SKM-1 (cell line): ENCODE data around the gene CD19.
"Not testable (repeated sequence)": the region's sequence is repeated elsewhere in the genome, so short reads cannot be mapped to it uniquely, and the experiment has no call there.

Experiments
- DNase-seq: peaks from one replicate; lab custom pipeline; 2025; ENCODE audit not compliant: unreplicated experiment; lab: John Stamatoyannopoulos, UW

CD19 gene

DNA sequence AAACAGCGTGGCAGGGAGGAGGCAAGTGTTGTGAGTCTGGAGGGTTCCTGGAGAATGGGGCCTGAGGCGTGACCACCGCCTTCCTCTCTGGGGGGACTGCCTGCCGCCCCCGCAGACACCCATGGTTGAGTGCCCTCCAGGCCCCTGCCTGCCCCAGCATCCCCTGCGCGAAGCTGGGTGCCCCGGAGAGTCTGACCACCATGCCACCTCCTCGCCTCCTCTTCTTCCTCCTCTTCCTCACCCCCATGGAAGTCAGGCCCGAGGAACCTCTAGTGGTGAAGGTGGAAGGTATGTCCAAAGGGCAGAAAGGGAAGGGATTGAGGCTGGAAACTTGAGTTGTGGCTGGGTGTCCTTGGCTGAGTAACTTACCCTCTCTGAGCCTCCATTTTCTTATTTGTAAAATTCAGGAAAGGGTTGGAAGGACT, at the start of gene CD19:
Gene CD19 (plus strand): TSS at position 171 of the 425 bp plus-strand sequence. CDS start 30 bp downstream, at position 201.
- DNase-seq: no peak

DNA sequence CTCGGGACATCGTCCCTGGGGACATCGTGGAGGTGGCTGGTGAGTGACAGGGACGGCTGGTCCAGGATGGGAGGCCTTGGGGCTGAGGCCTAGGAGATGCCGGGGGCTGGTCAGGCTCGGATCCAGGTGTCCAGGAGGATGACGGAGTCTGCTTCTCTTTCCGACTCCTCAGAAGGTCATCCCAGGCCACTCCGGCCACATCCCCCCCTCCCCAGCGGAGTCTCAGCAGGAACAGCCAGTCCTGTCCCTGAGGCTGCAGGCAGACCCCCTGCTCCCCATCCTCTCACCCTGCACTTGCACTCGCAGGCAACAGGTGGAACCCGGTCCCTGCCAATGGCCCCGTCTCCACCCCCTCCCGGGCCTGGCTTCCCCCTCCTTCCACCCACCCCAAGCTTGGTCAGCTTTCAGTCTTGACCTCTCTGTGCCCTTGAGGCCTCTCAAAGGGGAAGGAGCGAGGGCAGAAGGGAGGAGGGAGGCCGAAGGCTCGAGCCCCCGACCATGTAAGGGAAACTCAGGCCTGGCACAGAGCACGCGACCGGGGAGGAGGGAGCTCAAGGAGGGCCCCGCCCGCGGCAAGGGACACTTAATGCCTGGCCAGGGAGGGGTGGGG, 49.1 kb upstream of the CD19 start:
- no peak for DNase-seq

DNA sequence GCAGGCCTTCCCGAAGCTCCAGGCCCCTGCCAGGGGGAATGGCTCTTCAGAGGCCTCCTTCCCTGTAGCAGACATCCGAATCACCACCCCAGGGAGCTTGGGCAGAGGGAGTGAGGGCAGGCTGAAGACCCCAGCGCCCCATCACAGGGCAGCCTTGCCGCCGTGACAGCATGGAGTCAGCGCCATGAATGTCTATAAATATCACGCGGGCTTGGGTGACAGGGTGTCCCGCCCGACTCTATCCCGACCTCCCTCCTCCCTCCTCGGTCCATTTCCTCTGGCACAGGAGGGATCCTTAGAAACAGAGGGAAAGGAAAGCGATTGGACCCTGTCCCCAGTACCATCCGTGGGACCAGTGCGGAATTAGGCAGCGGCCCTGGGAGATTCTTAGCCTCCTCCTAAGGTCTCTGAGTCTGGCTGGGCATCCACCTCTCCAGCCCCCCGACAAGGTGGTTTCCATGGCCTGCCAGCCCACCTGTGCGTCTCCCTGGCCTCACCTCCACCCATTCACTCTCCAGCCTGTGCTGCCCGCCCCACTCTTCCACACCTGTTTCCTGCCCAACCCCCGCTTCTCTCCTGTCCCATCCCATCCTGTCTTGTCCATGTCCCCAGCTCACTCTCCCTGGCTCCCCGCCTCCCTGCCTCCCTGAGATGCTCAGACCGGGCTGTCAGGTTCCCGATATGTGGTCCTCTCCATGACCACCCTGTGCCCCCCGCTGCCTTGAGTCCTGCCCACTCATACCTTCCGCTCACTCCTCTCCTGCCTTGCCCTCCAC, 48.4 kb upstream of the CD19 start:
- DNase-seq: no peak

DNA sequence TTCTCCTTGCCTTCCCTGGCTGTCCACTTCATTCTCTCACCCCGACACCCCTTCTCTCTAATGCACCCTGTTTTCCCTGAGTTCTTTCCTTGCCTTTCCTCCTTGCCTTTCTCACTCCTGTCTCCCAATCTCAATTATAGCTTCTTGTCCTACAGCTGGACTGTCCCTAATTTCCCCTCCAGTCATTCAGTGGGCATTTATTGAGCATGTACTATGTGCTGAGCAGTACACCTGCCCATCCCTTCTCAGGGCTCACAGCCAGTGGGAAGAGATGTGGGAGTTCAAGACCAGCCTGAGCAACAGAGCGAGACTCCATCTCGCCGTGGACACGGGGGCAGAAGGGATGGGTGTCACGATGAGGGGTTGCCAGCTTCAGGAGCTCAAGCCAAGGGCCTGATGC, 47.7 kb upstream of the CD19 start:
- DNase-seq: no peak

DNA sequence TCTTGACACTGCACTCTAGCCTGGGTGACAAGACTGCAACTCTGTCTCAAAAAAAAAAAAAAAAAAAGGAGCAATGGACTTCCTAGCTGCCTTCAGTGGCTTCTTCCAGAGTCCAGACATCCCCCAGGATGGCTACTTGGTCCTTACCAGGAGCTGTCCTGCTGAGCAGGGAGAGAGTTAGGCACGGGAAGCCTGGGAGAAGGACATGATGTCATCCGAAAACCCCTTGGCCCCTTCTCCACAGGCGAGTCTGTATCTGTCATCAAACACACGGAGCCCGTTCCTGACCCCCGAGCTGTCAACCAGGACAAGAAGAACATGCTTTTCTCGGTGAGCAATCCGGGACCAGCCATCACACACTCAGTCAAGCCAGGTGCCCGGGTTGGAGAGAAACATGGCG, 44.8 kb upstream of the CD19 start:
- DNase-seq: no peak

DNA sequence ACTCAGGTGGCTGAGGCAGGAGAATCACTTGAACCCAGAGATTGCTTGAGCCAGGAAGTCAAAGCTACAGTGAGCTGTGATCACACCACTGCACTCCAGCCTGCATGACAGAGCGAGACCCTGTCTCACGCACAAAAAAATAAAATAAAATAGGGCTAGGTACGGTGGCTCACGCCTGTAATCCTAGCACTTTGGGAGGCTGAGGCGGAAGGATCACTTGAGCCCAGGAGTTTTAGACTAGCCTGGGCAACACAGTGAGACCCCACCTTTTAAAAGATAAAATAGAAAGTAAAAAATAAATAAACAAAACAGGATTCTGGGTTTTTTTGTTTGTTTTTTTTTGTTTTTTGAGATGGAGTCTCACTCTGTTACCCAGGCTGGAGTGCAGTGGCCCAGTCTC, 41.4 kb upstream of the CD19 start:
- DNase-seq: not testable (repeated sequence)

DNA sequence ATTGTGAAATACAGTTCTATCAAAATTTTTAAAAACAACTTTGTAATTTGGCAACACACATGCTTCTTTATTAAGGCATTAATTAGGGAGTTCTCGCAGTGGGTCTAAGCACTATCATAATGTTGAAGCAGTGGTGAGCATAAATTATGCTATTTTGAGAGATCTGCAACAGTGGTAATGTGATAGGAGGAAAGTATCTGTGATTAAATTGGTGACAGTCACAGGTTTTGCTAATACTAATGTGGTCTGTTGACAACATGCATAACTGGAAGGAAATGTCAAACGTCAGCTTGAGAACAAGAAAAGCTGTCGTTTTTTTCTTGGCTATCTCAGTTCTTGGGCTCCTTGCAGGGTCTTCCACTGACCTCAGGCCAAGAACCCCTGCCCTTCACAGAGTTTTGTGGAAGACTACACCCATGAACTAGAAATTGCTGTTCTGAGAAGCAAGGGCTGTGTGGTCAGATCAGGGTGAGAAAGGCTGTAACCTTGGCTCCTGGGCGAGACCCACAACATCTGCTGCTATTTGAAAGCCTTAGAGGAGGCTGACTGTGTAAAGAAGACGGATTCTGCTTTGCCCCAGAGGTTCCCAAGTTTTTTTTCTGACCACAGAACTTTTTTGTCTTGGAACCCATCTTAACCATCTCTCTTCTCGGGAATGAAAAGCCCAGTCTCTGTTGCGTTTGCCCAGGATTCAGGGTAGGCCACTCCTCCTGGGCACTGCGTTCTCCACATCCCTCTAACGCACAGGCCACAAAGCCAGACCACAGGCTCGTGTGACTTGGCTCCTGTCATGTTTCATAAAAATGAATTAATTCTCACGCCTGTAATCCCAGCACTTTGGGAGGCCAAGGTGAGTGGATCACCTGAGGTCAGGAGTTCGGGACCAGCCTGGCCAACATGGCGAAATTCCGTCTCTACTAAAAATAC, 39.5 kb upstream of the CD19 start:
- DNase-seq: no peak

DNA sequence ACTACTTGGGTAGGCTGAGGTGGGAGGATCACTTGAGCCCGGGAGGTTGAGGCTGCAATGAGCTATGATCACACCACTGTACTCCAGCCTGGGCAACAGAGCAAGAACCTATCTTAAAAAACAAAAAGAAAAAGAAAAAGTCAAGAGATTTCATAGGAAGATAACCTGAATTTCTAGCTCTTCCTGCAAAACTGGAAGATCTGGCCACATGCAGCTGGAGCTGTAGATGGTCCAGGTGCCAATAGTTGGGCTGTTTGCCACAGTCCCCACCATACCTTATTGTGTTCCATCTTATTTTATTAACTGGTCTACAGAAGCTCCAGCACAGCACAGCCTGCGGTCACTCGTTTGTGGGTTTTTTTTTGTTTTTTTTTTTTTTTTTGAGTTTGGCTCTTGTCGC, 38.5 kb upstream of the CD19 start:
- DNase-seq: no peak

DNA sequence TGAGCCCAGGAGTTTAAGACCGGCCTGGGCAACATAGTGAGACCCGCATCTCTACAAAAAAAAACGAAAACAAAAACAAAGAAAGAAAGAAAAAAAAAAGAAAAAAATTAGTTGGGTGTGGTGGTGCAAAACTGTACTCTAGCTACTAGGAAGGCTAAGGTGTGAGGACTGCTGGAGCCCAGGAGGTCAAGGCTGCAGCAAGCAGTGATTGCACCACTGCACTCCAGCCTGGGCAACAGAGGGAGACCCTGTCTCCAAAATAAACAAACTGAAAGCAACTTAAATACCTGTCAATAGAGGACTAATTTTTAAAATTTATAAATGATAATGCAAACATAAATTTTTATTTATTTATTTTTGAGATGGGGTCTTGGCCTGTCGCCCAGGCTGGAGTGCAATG, 36.2 kb upstream of the CD19 start:
- DNase-seq: no peak

DNA sequence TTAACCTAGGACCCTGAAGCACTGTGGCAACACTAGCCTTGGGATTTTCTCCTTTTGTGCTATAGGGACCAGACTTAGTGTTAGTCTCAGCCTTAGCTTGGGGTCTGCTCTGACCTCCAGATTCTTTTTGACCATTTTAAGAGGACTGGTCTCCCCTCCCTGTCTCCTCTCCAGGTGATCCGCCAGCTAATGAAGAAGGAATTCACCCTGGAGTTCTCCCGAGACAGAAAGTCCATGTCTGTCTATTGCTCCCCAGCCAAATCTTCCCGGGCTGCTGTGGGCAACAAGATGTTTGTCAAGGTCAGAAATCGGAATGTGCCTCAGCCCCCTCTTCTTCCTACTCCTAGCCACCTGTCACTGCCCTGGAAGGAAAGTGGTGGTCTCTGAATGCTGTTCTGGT, 33.9 kb upstream of the CD19 start:
- no peak for DNase-seq

DNA sequence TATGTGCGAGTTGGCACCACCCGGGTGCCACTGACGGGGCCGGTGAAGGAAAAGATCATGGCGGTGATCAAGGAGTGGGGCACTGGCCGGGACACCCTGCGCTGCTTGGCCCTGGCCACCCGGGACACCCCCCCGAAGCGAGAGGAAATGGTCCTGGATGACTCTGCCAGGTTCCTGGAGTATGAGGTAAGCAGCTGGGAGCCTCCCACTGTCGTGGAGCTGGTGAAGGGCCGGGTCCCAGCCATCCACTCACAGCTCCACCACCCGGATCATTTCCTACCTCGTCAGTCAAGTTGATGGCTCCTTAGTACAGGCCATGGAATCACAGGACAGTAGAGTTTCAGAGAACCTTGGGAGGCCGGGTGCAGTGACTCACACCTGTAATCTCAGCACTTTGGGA, 33.5 kb upstream of the CD19 start:
- DNase-seq: no peak

DNA sequence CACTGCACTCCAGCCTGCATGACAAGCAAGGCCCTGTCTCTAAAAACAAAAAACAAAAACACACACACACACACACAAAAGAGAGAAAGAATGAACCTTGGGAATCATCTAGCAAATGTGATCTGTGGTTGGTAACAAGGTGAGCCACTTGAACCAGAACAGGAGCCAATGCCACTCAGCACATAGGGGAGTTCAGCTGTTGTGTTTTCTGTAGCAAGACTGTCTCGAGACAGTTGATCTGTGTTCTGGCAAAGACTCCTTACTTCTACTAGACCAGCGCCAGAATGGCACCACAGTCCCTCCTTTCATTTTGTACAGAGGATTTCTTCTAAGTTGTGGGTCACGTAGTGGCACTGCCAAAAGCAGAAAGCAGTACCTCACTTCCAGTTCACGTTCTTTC, 32.8 kb upstream of the CD19 start:
- no peak for DNase-seq

DNA sequence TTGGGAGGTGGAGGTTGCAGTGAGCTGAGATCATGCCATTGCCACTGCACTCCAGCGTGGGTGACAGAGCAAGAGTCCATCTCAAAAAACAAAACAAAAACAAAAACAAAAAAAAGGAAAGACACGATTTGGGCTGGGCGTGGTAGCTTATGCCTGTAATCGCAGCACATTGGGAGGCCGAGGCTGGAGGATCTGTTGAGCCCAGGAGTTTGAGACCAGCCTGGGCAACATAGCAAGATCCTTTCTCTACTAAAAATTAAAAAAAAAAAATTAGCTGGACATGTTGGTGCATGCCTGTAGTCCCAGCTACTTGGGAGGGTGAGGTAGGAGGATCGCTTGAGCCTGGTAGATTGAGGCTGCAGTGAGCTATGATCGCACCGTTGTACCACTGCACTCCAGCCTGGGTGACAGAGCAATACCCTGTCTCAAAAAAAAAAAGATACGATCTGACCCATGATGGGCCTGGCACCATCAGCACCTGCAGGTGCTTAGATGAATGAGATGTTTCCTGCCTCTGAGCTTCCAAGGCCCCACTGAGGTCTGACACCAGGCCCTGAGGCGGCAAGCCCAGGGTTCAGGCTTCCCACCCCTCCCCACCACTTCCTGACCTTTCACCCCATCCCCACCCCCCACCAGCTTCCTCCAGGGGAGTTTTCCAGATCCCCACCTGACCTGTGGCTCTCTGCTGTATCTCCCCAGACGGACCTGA, 31.7 kb upstream of the CD19 start:
- no peak for DNase-seq

DNA sequence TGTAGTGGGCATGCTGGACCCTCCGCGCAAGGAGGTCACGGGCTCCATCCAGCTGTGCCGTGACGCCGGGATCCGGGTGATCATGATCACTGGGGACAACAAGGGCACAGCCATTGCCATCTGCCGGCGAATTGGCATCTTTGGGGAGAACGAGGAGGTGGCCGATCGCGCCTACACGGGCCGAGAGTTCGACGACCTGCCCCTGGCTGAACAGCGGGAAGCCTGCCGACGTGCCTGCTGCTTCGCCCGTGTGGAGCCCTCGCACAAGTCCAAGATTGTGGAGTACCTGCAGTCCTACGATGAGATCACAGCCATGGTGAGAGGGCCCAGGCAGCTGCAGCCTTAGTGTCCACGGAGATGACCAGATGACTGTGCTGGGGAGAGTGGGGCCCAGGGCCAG, 31.2 kb upstream of the CD19 start:
- DNase-seq: no peak

DNA sequence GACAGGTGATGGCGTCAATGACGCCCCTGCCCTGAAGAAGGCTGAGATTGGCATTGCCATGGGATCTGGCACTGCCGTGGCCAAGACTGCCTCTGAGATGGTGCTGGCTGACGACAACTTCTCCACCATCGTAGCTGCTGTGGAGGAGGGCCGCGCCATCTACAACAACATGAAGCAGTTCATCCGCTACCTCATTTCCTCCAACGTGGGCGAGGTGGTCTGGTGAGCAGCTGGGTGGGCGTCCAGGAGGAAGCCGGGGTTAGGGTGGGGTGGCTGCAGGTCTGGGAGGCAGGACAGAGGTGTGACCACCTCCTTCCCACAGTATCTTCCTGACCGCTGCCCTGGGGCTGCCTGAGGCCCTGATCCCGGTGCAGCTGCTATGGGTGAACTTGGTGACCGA, 29.9 kb upstream of the CD19 start:
- no peak for DNase-seq

DNA sequence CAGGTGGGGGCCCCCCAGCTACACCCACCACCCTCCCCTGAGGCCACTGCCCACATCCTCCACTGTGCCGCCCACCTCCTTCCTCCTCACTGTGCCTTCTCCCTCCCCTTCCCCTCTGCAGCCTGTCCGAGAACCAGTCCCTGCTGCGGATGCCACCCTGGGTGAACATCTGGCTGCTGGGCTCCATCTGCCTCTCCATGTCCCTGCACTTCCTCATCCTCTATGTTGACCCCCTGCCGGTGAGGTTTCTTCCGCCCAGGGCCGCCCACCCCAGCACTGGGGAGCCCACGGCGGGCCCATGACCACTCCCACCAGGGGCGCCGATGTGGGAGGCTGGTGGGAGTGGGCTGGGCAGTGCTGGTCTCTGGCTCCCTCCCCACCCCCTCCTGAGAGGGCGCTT, 28.9 kb upstream of the CD19 start:
- DNase-seq: no peak

DNA sequence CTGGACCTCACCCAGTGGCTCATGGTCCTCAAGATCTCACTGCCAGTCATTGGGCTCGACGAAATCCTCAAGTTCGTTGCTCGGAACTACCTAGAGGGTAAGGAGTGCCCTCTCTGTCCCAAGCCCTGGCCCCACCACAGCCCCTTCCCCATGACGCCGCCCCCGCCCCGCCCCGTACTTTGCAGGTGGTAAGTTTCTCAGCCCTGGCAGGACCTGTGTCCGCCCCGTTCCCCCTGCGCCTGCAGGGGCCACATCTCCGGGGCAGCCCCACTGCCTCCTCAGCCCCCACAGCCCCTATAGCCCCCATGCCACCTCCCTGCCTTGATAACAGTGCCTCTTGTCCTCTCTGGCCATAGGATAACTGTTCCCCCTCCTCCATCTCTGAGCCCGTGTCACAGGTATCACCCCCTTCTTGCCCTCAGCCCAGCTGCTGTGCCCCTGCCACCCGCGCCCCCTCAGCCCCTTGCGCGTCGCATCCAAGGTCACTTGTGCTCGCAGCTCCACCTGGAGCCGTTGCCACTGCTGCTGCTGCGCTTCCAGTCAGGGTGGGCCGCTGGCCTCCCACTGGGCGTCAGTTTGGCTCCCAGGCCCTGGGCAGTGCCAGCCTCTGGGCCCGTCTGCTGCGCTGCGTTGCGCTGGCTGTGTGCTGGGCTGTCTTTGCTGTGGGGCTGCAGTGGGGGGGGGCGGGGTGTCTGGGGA, 28.3 kb upstream of the CD19 start:
- no peak for DNase-seq

DNA sequence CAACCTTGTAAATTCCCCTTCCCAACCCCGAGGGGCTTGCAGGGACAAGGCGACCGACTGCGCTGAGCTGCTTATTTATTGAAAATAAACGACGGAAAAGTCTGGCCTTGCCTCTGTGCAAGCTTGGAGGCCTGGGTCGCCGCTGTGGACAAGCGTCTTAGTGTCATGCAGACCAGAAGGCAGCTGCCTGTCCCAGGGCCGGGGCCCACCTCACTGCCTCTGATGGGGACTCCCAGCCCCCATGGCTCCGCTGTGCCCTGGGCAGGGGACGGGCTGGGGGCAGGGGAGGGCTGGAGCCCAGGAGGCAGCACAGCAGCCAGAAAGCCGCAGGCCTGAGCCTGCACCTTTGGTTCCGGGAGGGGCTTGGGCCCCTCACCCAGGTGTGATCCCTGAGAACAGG, 27.4 kb upstream of the CD19 start:
- no peak for DNase-seq

DNA sequence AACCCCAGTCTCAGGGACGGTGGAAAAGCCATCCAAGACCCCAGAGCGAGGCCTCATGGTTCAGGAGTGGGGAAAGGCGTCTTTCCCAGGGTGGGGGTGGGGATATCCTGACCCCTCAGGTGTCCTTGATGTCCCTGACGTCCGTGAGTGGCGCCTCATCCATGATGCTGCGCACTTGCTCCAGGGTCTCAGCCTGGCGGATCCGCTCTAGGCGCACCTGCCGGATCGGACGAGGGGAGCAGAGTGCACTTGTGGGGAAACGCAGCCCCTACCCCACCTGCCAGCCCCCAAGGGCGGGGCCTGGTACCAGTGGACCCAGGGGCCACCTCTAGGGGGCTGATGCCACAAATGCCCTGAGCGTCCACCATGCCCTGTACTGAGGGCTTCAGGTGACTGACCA, 26.9 kb upstream of the CD19 start:
- no peak for DNase-seq

DNA sequence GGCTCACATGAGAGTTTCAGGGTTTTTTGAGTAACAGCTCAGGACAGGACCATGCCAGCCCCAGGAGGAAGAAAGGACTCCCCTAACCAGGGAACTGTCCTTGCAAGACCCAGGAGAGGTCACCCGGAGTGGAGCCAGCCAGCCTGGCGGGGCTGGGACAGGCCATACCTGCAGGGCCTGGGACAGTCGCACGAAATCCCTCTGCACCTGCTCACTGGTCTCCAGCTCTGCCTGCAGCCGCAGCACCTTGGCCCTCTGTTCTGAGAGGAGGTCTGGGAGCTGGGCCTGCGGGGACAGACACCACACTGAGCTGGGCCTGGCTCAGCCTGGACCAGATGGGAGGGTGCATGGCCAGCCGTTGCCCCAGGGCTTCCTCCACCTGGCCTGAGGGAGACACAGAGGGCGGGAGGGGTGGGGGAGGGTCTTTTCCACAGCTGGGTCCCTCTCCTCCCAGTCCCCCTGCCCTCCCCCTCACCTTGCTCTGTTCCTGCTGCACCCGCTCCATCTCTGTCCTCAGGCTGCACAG, 26.5 kb upstream of the CD19 start:
- DNase-seq: no peak
